HepG2 (cell line): ENCODE data around the gene AUP1. TPM values are rescaled to one million over a fixed set of nuclear protein-coding genes. Genes with fewer than 3 reads are reported as not detected.

Experiments
- FUBP1 ChIP-seq: sonication (generic); formaldehyde crosslinking; IDR thresholded peaks from 2 replicates; pipeline ENCODE4 v1.5.1; 2020; ENCODE audit warnings: missing genetic modification reagents, mild to moderate bottlenecking, borderline replicate concordance
- HMGXB4 ChIP-seq, 2 experiments: sonication (generic) in 1 of 2; formaldehyde crosslinking in 1 of 2; IDR thresholded peaks; 2 replicates each; pipeline versions ENCODE4 v1.4.0 to v1.6.1; 2018 to 2020; ENCODE audit warnings: missing genetic modification reagents in 2 of 2, borderline replicate concordance in 1 of 2, low read depth in 1 of 2, mild to moderate bottlenecking in 1 of 2, missing biosample characterization in 1 of 2
- KAT2B ChIP-seq: fragments of 150-350 bp; IDR thresholded peaks from 2 replicates; pipeline ENCODE4 v1.6.1; 2014; ENCODE audit warnings: low read depth, low read length, borderline replicate concordance
- KDM2A ChIP-seq: sonication (generic); formaldehyde crosslinking; IDR thresholded peaks from 2 replicates; pipeline ENCODE4 v1.4.0; 2020; ENCODE audit warnings: low read depth, missing genetic modification reagents, borderline replicate concordance
- KLF11 ChIP-seq: IDR thresholded peaks from 2 replicates; pipeline ENCODE4 v1.6.1; 2016; ENCODE audit warnings: missing compliant biosample characterization
- KLF9 ChIP-seq: IDR thresholded peaks from 2 replicates; pipeline ENCODE4 v1.6.1; 2016; ENCODE audit warnings: low read depth
- MED13 ChIP-seq: sonication (generic); formaldehyde crosslinking; IDR thresholded peaks from 2 replicates; pipeline ENCODE4 v1.5.0; 2020; ENCODE audit warnings: missing genetic modification reagents
- NCOR1 ChIP-seq: fragments of 200-600 bp; sonication (generic); IDR thresholded peaks from 2 replicates; pipeline ENCODE4 v1.7.0; 2017; ENCODE audit warnings: antibody characterized with exemption, low read length, borderline replicate concordance
- PHF20 ChIP-seq: sonication (generic); formaldehyde crosslinking; IDR thresholded peaks from 2 replicates; pipeline ENCODE4 v1.5.0; 2020; ENCODE audit warnings: mild to moderate bottlenecking, missing genetic modification reagents
- RERE ChIP-seq: IDR thresholded peaks from 2 replicates; pipeline ENCODE4 v1.6.1; 2016; ENCODE audit warnings: low read depth, missing genetic modification reagents, missing compliant biosample characterization
- TAF15 ChIP-seq: fragments of 200-400 bp; formaldehyde crosslinking; IDR thresholded peaks from one replicate; pipeline ENCODE4 v1.6.1; 2018; ENCODE audit warnings: mild to moderate bottlenecking, low read depth, low read length; ENCODE audit not compliant: poor library complexity, severe bottlenecking
- ZBTB38 ChIP-seq: sonication (generic); formaldehyde crosslinking; IDR thresholded peaks from 2 replicates; pipeline ENCODE4 v1.5.1; 2020; ENCODE audit warnings: mild to moderate bottlenecking, missing genetic modification reagents
- ZNF251 ChIP-seq: sonication (generic); formaldehyde crosslinking; IDR thresholded peaks from 2 replicates; pipeline ENCODE4 v1.9.0; 2021; ENCODE audit warnings: mild to moderate bottlenecking, missing genetic modification reagents
- ZNF441 ChIP-seq: sonication (generic); formaldehyde crosslinking; IDR thresholded peaks from 2 replicates; pipeline ENCODE4 v1.7.0; 2021; ENCODE audit warnings: missing genetic modification reagents, borderline replicate concordance
- ZNF614 ChIP-seq: IDR thresholded peaks from 2 replicates; pipeline ENCODE4 v1.6.1; 2018; ENCODE audit warnings: missing biosample characterization, missing genetic modification reagents, inconsistent platforms, borderline replicate concordance
- ZNF782 ChIP-seq: sonication (generic); formaldehyde crosslinking; IDR thresholded peaks from 2 replicates; pipeline ENCODE4 v1.4.0; 2020; ENCODE audit warnings: missing genetic modification reagents, mild to moderate bottlenecking, borderline replicate concordance
- polyA plus RNA-seq, 8 experiments: library from polyadenylated mRNA; depleted of rRNA in 3 of 8; stranded (reverse) in 7 of 8; unstranded in 1 of 8; fragments of >200 nt; fragmentation: Illumina TruSeq in 4 of 8; extraction: Trizol in 4 of 8; gene quantifications; 2 replicates each; pipeline versions ENCODE4 v1.2.1 to v1.2.3, GENCODE V29; 2011 to 2016; ENCODE audit warnings: low read depth in 4 of 8, missing spikeins in 1 of 8, mixed read lengths in 1 of 8; ENCODE audit not compliant: insufficient read depth in 1 of 8
- total RNA-seq, 5 experiments: library from RNA; depleted of rRNA; stranded (reverse); fragments of >200 nt; fragmentation: Illumina TruSeq; extraction: Trizol; gene quantifications; 2 replicates each; pipeline ENCODE4 v1.2.3, GENCODE V29; 2016; ENCODE audit warnings: low read depth in 1 of 5
- TF ChIP-seq, protein P1 (sequence below): sonication (generic); formaldehyde crosslinking; IDR thresholded peaks from 2 replicates; pipeline ENCODE4 v1.5.0; 2020; ENCODE audit warnings: missing genetic modification reagents, mild to moderate bottlenecking, borderline replicate concordance

The AUP1 gene
- total and polyA plus RNA-seq, 2 of the 13 experiments (the other 11 are each of a cell fraction or from before 2014, with no cell fraction given) = 174 to 267 TPM

- TF ChIP-seq FUBP1 (no peak), ZNF782 (CRISPR knock-in tag) (no peak), ZNF251 (no peak), NCOR1 (no peak), RERE (CRISPR knock-in tag) (no peak), PHF20 (CRISPR knock-in tag) (no peak), KAT2B (no peak), MED13 (CRISPR knock-in tag) (no peak), ZBTB38 (CRISPR knock-in tag) (no peak), ZNF614 (CRISPR knock-in tag) (no peak), ZNF441 (0 out of 2 replicates have a peak, but pooled peaks have one; percentile 27), KLF9 (CRISPR knock-in tag) (no peak), HMGXB4 (CRISPR knock-in tag; IDR thresholded peaks at IDR 0.05; ENCODE audit: borderline replicate concordance in 1 of 2, low read depth in 1 of 2) (no peak), KLF11 (CRISPR knock-in tag) (no peak), KDM2A (CRISPR knock-in tag) (no peak), TAF15 (no peak)
- TF ChIP-seq, protein P1, sequence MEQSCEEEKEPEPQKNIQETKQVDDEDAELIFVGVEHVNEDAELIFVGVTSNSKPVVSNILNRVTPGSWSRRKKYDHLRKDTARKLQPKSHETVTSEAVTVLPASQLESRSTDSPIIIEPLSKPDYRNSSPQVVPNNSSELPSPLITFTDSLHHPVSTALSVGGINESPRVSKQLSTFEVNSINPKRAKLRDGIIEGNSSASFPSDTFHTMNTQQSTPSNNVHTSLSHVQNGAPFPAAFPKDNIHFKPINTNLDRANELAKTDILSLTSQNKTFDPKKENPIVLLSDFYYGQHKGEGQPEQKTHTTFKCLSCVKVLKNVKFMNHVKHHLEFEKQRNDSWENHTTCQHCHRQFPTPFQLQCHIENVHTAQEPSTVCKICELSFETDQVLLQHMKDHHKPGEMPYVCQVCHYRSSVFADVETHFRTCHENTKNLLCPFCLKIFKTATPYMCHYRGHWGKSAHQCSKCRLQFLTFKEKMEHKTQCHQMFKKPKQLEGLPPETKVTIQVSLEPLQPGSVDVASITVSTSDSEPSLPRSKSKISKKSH (CRISPR knock-in tag) = peak; percentile 54; the same call in 1 of the 2 replicates
Observed at GRCh38 chr2:74503506-74504475, 25.7 kb downstream of the AUP1 start (continued).
